Activated T-helper 1 cell treated with anti-CD3 and anti-CD28 coated beads, Interleukin-2, amount 50 U/mL, for 16 hours (primary cell): ENCODE results near the gene CPXM2.

Experiments
- DNase-seq, 2 donors: peaks; one replicate each; pipeline ENCODE4 v3.0.0-alpha.2; 2020; ENCODE audit warnings: low read depth in 1 of 2, low spot score in 1 of 2

CPXM2 gene

DNA sequence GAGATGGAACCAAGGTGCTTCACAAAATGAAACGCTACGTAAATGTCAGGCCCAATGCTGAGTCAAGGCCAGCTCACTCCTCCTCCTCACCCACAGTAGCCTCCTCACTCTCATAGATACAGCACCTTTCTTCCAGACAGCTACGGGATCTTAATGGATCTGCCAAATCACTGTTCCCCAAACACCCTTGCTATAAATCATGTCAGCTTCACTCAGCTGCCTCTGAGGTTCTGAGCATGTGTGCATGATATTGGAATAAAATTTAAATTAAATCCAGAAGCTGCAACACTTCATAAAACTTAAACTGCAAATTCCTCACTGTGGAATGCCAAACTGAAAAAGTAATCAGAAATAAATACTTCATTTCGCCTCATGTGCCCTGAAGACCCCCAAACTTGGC lies 14.7 kb upstream of the CPXM2 start:
- no peak for DNase-seq

DNA sequence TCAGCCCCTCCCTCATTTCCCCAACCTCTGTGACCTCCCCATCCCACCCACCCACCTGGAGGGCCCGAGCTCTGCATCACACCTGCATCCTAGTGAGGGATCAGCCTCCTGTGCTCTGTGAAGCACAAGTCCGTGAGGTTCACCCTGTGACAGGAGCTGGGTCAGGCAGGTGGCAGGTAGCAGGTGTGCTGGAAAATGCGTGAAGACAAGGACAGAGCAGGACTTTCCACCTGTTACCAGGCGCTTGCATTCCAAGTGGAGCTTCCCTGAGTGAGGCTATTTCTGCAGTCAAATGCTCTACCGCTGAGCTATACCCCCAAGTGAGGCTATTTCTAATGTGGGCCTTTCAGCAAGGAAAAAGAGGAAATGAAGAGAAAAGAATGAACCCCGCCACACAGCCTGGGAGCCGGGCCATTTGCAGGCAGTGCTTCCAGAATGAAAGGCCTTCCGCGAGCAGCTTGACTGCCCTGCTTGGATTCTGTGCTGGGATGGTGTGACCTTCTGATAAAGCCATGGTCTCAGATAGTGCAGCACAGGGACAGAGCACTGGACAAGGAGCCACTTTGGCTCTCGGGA lies 13.3 kb upstream of the CPXM2 start:
- DNase-seq = no peak

DNA sequence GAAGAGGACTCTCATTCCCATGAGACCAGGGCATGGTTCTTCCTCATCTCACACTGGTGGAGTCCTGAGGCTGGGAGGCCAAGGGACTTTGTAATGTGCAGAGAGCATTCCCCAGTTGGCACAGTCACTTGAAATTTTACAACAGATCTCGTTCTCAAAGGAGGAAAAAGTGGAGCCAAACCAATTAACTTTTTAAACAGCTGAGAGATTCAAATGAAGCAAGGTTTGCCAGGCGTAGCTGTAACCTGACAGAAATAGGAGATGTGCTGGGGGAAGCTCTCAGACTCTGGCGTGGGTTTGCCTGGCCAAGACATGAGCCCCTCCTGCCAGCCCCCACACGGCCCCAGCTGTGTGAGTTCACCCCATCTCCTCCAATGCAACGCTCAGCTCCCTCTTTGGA lies 12.0 kb upstream of the CPXM2 start:
- no peak for DNase-seq

DNA sequence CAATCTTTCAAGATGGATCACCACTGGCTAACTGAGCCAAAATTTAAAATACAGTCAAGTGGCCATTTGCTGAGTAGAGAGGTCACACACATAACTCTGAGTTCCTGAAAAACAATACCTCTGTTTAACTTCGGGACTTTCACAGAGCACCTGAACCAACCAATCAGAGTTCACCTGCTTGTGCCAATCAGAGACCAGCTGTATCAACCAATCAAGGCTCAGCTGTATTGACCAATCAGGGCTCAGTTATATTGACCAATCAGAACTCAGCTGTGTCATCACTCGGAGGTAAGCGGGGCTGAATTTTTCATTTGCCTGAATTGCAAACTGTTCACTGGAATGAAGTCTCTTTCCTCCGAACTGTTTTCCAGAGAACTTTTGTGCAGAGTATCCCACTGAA lies 10.0 kb upstream of the CPXM2 start:
- DNase-seq = no peak

DNA sequence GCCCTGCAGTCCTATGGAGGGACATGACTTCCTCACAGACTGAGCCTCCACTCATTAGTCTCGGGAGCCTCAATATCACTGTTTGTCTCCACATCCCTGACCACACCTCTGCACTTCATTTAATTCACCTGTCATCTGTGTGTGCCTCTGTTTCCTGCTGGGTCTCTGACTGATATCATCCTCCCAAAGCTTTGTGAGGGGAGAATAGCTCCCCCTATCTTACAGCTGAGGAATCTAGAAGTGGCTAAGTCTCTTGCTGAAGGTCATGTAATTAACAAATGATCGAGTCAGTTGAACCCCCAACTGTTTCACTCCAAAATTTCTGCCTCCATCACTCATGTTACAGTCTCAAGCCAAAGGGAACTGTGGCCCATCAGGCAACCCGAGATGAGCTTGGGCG lies 5.5 kb upstream of the CPXM2 start:
- DNase-seq = no peak

DNA sequence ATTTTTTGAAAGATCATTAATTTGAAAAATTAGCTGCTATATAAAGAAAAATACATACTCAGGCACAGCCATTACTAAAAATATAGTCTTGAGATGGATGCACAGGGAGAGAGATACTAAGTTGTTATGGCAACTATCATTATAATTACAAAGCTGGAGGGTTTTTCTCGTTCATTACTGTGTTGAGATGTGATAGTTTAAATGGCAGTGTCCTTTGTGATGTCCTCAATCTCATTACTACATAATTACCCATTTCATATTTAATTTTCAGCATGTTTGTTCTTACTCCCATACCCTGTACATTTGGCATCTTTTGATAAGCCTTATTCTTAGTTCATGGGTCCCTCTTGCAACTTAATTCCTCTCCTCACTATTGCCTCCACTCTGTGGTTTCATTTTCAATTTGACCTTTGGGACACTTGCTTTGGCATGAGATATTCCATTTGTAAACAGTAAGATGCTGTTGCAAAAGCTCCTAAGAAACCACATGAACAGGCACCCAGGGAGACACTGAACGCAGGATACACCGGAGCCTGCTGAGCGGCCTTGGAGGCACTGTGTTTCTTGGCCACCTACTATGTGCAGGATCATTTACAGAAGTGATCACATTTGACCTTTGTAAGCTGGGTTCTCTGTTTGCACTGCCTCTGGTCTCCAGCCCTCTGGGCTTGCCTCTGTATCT lies 4.8 kb upstream of the CPXM2 start:
- no peak for DNase-seq

DNA sequence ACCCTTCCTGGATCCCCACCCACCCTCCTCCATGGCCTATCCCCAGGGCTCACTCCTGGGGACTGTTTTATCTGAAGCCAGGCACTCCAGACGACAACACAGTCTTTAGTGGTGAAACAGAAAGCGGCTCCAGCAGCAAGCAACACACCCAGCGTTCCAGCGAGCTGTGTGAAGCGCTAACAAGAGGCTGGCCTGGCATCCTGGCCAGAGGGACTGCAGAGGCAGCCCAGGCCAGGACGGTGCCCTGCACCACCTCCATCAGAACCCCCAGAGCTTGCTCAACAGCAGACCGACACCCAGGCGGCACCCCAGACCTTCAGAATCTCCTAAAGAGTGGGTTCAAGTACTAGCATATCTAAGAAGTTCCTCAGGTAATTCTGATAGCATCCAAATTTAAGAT lies 2.0 kb upstream of the CPXM2 start:
- no peak for DNase-seq

DNA sequence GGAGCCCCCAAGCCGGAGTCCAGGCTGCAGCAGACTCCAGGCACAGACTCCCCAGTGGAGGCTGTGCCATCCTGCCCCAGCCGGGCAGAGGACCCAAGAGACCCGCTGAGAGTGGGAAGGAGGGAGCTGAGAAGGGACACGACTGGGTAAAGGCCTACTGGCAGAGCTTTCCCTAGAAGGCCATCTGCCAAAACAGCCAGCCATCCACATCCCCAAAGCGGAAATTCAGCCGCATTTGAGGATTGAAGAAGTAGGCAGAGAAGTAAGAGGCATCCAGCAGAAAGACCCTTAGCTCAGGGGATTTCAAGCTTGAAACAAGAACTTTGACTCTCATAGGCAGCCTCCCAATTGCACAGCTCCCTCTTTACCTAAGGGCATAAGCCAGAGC lies 857 bp downstream of the CPXM2 start:
- DNase-seq = no peak

DNA sequence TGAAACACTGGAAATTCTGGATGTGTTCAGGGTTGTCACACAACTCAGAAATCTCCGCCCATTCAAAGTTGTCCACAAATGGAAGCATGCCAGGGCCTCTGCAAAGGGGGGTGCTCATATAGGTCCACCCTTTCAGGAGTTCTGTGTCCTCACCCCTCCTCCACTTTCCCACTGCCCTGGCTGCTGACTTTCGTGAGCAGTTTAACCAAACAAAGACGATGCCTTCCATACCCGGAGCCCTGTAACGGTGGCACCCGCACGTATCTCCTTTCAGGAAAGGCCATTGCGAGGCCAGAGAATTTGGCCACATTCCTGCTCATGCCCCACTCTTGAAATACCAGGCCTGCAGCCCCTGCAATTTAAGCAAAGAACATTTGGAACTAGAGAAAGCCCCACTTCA lies 1.4 kb downstream of the CPXM2 start:
- DNase-seq = no peak

DNA sequence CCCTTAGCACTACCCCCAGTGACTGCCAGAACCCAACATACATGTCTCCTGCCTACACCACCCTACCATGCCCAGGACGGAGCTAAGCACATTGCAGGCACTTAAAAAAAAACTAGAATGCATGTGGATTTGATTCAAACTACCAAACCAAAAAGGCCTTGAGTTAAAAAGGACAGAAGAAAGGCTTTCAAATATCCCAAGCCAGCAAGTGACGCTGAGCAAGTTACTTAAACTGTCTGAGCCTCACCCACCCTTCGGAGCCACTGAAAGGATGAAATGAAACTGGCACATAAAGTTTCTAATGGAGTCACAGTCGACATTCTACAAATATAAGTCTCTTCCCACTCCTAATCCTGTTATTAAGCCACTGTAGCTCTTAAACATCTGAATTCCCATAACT lies 1.8 kb downstream of the CPXM2 start:
- no peak for DNase-seq

DNA sequence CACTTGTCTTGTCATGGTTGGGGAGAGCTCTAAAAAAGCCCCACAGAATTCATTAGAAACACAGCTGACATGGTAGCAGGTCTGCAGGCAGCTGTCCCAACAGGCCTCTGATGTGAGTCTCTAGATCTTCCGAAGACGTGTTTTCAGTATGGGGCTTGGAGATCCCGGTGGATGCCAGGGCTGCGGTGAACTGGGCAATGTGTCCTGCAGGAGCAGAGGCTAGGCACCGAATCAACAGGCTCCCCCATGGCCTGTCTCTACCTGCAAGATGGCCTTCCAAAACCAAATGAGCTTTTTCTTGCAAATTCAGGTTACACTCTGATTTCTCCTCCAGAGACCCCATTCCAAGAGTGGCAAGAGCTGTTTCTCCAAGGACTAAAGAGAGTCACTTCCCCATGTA lies 2.9 kb downstream of the CPXM2 start:
- DNase-seq = no peak

DNA sequence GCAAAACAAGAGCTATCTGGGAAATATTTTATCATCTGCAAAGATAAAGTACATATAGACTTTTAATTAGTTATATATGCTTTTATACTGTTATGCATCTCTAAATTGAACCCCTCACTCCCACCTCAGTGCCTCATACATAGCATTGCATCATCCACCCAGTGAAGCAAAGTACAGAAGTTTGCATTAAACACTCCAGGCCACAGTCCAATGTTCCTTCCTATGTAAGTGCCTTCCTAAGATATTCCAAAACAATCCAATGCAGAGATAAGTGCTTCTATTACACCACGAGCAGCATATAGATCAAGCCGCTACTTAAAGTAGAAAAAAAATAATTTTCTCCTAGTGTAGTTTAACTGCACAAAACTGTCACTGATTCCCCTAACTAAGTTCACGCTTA lies 3.4 kb downstream of the CPXM2 start:
- DNase-seq = no peak

DNA sequence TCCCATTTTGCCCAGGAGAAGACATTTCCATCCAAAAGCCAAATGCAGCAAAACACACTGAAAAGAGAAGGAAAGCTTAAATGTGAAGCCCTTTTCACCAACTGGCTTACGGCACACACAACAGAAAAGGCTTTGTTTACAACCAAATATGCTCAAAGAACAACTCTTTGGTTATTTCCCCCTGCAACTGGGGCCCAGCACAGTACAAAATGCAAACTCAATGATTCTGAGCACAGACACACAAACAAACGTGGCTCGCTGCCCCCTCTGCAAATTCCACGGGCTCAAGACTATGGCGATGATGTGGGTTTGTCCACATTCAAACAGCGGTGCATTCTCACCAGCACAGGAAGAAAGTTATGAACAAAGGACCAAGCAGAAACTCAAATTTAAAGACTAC lies 5.3 kb downstream of the CPXM2 start:
- DNase-seq = no peak

DNA sequence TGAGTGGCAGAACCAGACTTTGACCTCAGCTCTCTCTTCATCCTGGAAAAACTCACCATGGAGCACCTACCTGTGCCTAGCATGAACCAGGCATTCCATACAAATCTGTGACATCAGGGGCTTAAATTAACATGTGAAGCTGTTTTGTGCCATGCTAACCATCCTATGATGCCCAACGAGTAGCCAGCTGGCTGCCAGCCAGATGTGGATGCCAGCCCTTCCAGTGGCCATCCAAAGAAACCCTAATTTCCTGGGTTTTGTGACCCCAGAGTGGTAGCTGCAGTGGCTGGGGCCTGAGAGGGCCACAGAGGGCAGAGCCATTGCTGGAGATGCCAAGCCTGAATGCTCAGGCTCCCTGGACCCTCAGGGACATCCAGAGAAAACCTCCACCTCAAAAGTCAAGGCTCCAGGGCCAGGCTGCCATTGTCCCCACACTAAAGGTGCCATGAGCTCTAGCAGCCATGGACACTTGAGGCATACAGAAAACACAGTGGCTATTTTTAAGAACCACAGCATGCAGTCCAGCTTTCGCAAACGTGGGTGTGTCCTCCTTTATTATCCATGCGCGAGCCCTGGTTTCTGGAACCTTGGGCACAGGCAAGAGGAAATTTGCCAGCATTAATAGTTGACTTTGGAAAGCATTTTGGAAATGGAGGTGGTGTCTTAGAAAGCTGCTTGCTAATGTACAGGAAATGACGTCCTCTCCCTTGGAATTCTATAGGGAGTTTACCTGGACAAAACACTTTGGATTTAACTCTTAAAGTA lies 6.0 kb downstream of the CPXM2 start:
- no peak for DNase-seq

DNA sequence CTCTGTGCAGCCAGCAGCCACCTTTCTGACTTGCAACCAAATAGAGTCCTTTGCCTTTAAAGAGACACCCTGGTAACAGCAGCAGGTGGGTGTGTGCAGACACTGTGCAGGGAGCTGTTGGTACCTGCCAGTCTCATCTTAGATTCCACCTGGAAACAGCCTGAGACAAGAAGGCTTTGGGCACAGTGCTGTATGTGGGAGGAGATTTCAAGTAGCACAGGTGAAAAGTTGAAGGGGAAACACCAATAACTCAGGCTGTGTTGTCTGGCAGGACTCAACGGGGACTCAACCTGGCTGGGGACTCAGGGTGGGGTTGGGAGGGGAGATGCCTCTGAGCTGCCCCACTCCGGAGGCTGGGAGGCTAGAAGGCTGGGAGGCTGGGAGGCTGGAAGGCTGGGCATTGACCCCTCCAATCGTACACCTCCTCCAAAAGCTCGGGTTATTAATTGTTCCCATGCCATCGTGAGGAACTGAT lies 6.7 kb downstream of the CPXM2 start:
- no peak for DNase-seq

DNA sequence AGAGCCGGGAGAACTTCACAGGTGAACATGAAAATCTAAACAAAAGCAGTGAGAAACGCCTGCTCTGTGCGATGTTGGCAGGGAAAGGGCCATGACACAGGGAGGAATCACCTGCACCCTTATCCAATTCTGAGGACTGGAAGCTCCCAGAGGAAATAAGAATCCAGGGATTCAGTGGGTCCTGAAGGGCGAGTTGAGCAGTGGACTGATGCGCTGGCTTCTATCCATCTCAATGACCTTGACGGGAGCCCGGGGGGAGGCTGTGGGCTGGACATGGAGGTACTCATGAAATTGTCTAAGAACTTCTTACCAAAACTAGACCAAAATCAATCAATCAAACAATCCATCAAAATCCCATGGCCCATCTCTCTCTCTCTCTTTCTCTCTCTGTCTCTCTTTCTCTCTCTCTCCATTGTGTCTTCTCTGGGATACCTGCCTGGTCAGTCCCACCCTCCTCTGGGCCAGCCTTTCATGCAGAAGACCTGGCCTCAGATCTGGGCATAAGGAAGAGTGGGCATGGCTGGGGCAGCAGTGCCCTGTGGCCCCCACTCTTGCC lies 7.2 kb downstream of the CPXM2 start:
- no peak for DNase-seq

DNA sequence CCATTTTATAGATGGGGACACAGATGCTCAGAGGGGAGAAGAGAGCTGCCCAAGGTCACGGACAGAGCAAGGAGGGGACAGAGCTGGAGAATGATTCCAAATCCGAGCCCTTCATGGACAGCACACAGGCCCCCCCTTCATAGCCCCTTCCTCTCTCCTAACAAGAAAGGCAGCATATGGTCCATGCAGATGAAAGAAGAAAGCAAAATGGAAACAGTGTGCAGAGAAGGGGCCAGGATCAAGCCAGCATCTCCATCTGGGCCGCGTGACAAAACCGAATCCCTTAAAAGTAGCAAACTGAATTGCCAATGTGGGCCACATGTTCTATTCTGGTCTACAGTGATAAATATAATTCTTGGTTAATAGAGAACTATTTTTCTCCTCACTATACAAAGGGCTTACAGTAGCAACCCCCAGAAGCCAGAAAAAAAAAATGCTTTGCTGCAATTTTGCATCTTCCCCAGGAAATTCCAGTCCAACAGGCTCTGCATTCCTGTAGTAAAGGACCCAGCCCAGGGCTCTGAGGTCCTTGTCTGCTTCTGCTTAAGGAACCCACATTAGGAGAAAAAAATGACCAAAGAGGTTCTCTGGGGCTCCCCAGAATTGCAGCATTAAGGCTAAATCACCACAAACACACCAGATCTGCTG lies 7.8 kb downstream of the CPXM2 start:
- DNase-seq = no peak

DNA sequence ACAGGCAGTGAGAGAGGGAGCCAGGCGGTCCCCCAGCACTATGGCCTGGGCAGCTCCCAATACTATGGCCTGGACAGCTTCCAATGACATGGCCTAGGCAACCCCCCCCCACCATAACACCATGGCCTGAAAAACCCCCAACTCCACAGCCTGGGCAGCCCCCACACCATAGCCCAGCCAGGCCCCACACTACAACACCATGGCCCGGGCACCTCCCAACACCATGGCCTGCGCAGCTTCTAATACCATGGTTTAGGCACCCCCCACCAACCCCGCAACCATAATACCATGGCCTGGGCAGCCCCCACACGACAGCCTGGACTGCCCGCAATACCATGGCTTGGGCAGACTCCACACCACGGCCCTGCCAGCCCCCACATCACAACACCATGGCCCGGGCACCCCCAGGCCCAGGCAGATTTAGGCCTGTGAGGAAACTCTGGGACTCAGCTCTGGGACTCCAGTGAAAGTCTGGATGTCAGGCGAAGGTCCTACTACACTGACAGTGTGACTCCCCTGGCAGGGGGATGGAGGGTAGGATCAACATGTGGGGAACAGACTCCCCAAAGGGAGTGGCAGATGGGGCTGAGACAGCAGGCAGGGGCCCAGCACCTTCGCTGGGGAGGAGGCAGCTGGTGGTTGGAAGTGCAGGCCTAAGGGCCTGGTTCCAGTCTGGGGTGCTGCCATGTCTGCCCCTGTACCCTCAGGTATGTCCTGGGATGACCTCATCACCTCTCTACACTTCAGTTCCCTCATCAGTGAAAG lies 8.7 kb downstream of the CPXM2 start:
- no peak for DNase-seq

DNA sequence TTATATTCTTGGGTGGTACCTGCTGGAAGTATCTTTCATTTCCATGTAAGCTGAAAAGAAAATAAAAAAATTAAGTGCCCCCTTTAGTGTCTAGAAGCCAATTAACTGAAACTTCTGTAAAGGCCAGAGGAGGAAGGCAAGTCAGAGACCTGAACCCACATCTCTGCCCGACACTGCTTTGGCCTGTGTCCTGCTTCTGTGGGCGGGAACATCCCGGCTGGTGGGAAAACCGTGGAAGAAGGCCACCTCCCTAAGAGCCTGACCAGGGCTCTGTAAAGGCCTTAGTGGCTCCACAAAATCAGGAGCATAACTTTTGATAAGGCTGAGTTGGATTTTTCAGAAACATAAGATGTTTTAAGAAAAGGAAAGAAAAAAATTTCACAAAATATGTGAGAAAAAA lies 9.4 kb downstream of the CPXM2 start:
- no peak for DNase-seq

DNA sequence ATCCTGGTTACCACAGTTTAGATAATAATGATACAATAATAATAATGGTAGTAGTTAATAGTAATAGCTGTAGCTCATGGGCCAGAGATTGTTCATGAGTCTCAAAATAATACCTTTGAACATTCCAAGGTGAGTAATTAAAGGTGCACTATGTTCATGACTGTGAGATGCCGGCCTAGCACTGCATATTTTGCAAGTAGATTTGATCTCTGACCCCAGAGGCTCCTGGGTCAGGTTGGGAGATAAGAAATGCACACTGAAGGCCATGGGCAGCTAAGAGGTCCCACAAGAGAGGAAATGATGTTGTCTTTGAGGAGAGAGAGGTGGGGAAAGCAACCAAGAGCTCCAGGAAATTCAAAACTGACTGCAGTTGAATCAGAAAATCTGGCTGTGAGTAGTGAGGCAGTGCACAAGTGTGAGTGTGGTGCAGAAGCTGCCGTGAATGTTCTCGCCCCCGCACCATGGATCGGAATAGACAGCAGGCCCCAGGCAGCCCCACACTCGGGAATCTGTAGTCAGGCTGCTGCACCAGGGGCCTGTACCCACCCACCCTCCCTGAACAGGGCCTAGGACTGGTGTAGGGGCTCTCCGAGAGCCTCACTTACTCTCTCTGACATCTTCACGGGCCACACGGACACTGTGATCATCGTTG lies 11.9 kb downstream of the CPXM2 start:
- DNase-seq = no peak
